GM21717 (cell line): ENCODE results near the gene TSBP1.

ENCODE experiments used
- ATAC-seq: cut with Tn5 transposase; IDR thresholded peaks from one replicate; pipeline ENCODE4 v1.9.1; 2021; ENCODE audit warnings: mild to moderate bottlenecking, moderate library complexity; ENCODE audit not compliant: unreplicated experiment

TSBP1 gene

GRCh38 chr6:32371803-32372202, at the start of gene TSBP1:
TSBP1 (minus strand) TSS chr6:32371903; CDS start chr6:32371706, 197 bp downstream.
- no peak for ATAC-seq

GRCh38 chr6:32416036-32416435, 44.3 kb upstream of the TSBP1 start:
- ATAC-seq, result no peak

GRCh38 chr6:32415521-32416019, 43.9 kb upstream of the TSBP1 start:
- ATAC-seq, result no peak

- no peak for ATAC-seq
These were observed 41.8 kb upstream of the TSBP1 start for GRCh38 chr6:32413427-32414047.

- no peak for ATAC-seq
These were observed 40.0 kb upstream of the TSBP1 start for GRCh38 chr6:32411566-32412327.

- ATAC-seq, result no peak
These were observed 39.2 kb upstream of the TSBP1 start for GRCh38 chr6:32410906-32411305.

- ATAC-seq, result no peak
These were observed 35.2 kb upstream of the TSBP1 start, which contains the start of gene BTNL2 for GRCh38 chr6:32406857-32407256. BTNL2 (minus strand) TSS chr6:32407181; CDS start chr6:32407123, 58 bp downstream.

- ATAC-seq, result no peak
These were observed 34.5 kb upstream of the TSBP1 start for GRCh38 chr6:32406197-32406596.

- no peak for ATAC-seq
These were observed 34.0 kb upstream of the TSBP1 start for GRCh38 chr6:32405656-32406055.

- ATAC-seq, result no peak
These were observed 31.1 kb upstream of the TSBP1 start for GRCh38 chr6:32402812-32403211.

GRCh38 chr6:32401284-32401963, 29.7 kb upstream of the TSBP1 start:
- no peak for ATAC-seq

GRCh38 chr6:32397252-32397920, 25.7 kb upstream of the TSBP1 start:
- ATAC-seq, result peak; percentile 71

GRCh38 chr6:32396028-32396427, 24.3 kb upstream of the TSBP1 start:
- no peak for ATAC-seq

- ATAC-seq, result no peak
These were observed 22.1 kb upstream of the TSBP1 start for GRCh38 chr6:32393665-32394420.

- no peak for ATAC-seq
These were observed 19.8 kb upstream of the TSBP1 start for GRCh38 chr6:32391505-32391904.

- ATAC-seq, result no peak
These were observed 16.1 kb upstream of the TSBP1 start for GRCh38 chr6:32387589-32388340.

- no peak for ATAC-seq
These were observed 14.3 kb upstream of the TSBP1 start for GRCh38 chr6:32386040-32386439.

GRCh38 chr6:32382757-32383420, 11.2 kb upstream of the TSBP1 start:
- ATAC-seq, result no peak

- no peak for ATAC-seq
These were observed 7.8 kb upstream of the TSBP1 start for GRCh38 chr6:32379545-32379944.
